Liver (tissue), 9 donors: Measurements from ENCODE around the gene MGAT5. TPM values are rescaled to one million over a fixed set of nuclear protein-coding genes. Genes with fewer than 3 reads are reported as not detected.

Experiments used
- DNase-seq: peaks from one replicate; pipeline ENCODE4 v3.0.0-alpha.2; 2017; ENCODE audit warnings: low spot score
- H3K27ac ChIP-seq, 2 donors: one replicate each; pipeline ENCODE4 v1.7.0; 2013; ENCODE audit warnings: inconsistent platforms in 2 of 2, low read length in 2 of 2, control low read depth in 1 of 2, low read depth in 1 of 2, mild to moderate bottlenecking in 1 of 2
- H3K27me3 ChIP-seq, 4 donors: one replicate each; pipeline versions ENCODE4 v1.6.1 to v1.7.0; 2013; ENCODE audit warnings: low read length in 3 of 4, inconsistent platforms in 1 of 4, mild to moderate bottlenecking in 1 of 4, moderate library complexity in 1 of 4; ENCODE audit not compliant: control insufficient read depth in 4 of 4, insufficient read depth in 4 of 4
- H3K36me3 ChIP-seq, 4 donors: one replicate each; pipeline versions ENCODE4 v1.6.1 to v1.7.0; 2013; ENCODE audit warnings: low read length in 3 of 4, mild to moderate bottlenecking in 3 of 4, low read depth in 1 of 4, moderate library complexity in 1 of 4; ENCODE audit not compliant: control insufficient read depth in 4 of 4, insufficient read depth in 3 of 4
- H3K4me1 ChIP-seq, 4 donors: one replicate each; pipeline versions ENCODE4 v1.6.1 to v1.7.0; 2013; ENCODE audit warnings: low read length in 3 of 4, mild to moderate bottlenecking in 3 of 4, moderate library complexity in 1 of 4; ENCODE audit not compliant: control insufficient read depth in 4 of 4, insufficient read depth in 4 of 4
- H3K4me3 ChIP-seq, 3 donors: one replicate each; pipeline versions ENCODE4 v1.6.1 to v1.7.0; 2013; ENCODE audit warnings: low read length in 3 of 3, control low read depth in 1 of 3, low read depth in 1 of 3, mild to moderate bottlenecking in 1 of 3
- H3K9ac ChIP-seq, 2 donors: one replicate each; pipeline ENCODE4 v1.7.0; 2013; ENCODE audit warnings: low read length in 2 of 2, mild to moderate bottlenecking in 2 of 2, moderate library complexity in 2 of 2, control low read depth in 1 of 2, low read depth in 1 of 2
- H3K9me3 ChIP-seq, 4 donors: one replicate each; pipeline versions ENCODE4 v1.6.1 to v1.7.0; 2013; ENCODE audit warnings: low read length in 3 of 4; ENCODE audit not compliant: control insufficient read depth in 4 of 4
- ATF3 ChIP-seq: IDR thresholded peaks from 2 replicates; pipeline ENCODE4 v1.6.1; 2016; ENCODE audit warnings: antibody characterized with exemption
- CTCF ChIP-seq: fragments of 150-350 bp; IDR thresholded peaks from 2 replicates; pipeline ENCODE4 v1.5.1; 2017; ENCODE audit warnings: improper control_type of control experiment, low read depth, low read length; ENCODE audit not compliant: missing input control
- EGR1 ChIP-seq, 2 donors: IDR thresholded peaks; 2 replicates each; pipeline ENCODE4 v1.6.1; 2016 to 2018; ENCODE audit warnings: antibody characterized with exemption in 2 of 2, low read depth in 2 of 2
- FOXA1 ChIP-seq: IDR thresholded peaks from 2 replicates; pipeline ENCODE4 v1.6.1; 2016; ENCODE audit warnings: antibody characterized with exemption
- FOXA2 ChIP-seq: IDR thresholded peaks from 2 replicates; pipeline ENCODE4 v1.6.1; 2016; ENCODE audit warnings: antibody characterized with exemption
- GABPA ChIP-seq, 2 donors: IDR thresholded peaks in 1 of 2; conservative IDR thresholded peaks in 1 of 2; 2 replicates each; pipeline ENCODE4 v1.6.1; 2016; ENCODE audit warnings: antibody characterized with exemption in 2 of 2, mild to moderate bottlenecking in 1 of 2, moderate library complexity in 1 of 2
- HNF4A ChIP-seq, 2 donors: conservative IDR thresholded peaks; 2 replicates each; pipeline ENCODE4 v1.6.1; 2016; ENCODE audit warnings: antibody characterized with exemption in 2 of 2, mild to moderate bottlenecking in 2 of 2
- HNF4G ChIP-seq: IDR thresholded peaks from 2 replicates; pipeline ENCODE4 v1.6.1; 2016; ENCODE audit warnings: antibody characterized with exemption
- JUND ChIP-seq, 2 donors: IDR thresholded peaks; 2 replicates each; pipeline ENCODE4 v1.6.1; 2016; ENCODE audit warnings: antibody characterized with exemption in 2 of 2
- MAX ChIP-seq: IDR thresholded peaks from 2 replicates; pipeline ENCODE4 v1.6.1; 2016; ENCODE audit warnings: antibody characterized with exemption
- NR2F2 ChIP-seq: IDR thresholded peaks from 2 replicates; pipeline ENCODE4 v1.6.1; 2016; ENCODE audit warnings: antibody characterized with exemption
- RAD21 ChIP-seq, 2 donors: IDR thresholded peaks; 2 replicates each; pipeline ENCODE4 v1.6.1; 2016; ENCODE audit warnings: antibody characterized with exemption in 2 of 2, mild to moderate bottlenecking in 2 of 2
- REST ChIP-seq: IDR thresholded peaks from 2 replicates; pipeline ENCODE4 v1.6.1; 2016; ENCODE audit warnings: antibody characterized with exemption, mild to moderate bottlenecking
- RXRA ChIP-seq, 2 donors: IDR thresholded peaks; 2 replicates each; pipeline ENCODE4 v1.6.1; 2017 to 2018; ENCODE audit warnings: antibody characterized with exemption in 2 of 2, mild to moderate bottlenecking in 1 of 2
- SP1 ChIP-seq: IDR thresholded peaks from 2 replicates; pipeline ENCODE4 v1.6.1; 2018; ENCODE audit warnings: antibody characterized with exemption, mild to moderate bottlenecking
- TAF1 ChIP-seq: conservative IDR thresholded peaks from 2 replicates; pipeline ENCODE4 v1.6.1; 2016; ENCODE audit warnings: antibody characterized with exemption, mild to moderate bottlenecking
- YY1 ChIP-seq: IDR thresholded peaks from 2 replicates; pipeline ENCODE4 v1.6.1; 2016; ENCODE audit warnings: antibody characterized with exemption, mild to moderate bottlenecking
- ZBTB33 ChIP-seq: IDR thresholded peaks from 2 replicates; pipeline ENCODE4 v1.6.1; 2016; ENCODE audit warnings: antibody characterized with exemption
- WGBS: extraction: QIAGEN DNeasy Blood & Tissue Kit; methylation state at CpG from one replicate; pipeline ENCODE4 v1.1.7; 2013; 5-methylcytosine and 5-hydroxymethylcytosine counted together
- polyA plus RNA-seq, 2 donors: library from polyadenylated mRNA; stranded (reverse) in 1 of 2; unstranded in 1 of 2; fragments of 200-250 nt in 1 of 2; fragments of >200 nt in 1 of 2; fragmentation: Nextera tagmentation in 1 of 2; extraction: Ambion mirVana in 1 of 2; gene quantifications; one replicate each; pipeline versions ENCODE4 v1.2.1 to v1.2.3, GENCODE V29; 2013 to 2015
- total RNA-seq, 2 donors: library from RNA; depleted of rRNA; stranded (reverse); fragments of >200 nt; gene quantifications; one replicate each; pipeline ENCODE4 v1.2.3, GENCODE V29; 2014
- donor health status: healthy.
- donor health status: healthy.
- donor health status: healthy.
- donor health status: healthy.
- donor health status: healthy.

The MGAT5 gene
- total and polyA plus RNA-seq, 4 donors: 1.8 to 12.7 (median 5.6) TPM

- H3K4me3 ChIP-seq: no peak overlapping the region
- H3K27me3 ChIP-seq: no peaks in the 10 kb centered on the region
- H3K36me3 ChIP-seq: no peaks in the 10 kb centered on the region
- H3K9me3 ChIP-seq: no peaks in the 10 kb centered on the region
- H3K4me1 ChIP-seq: peaks cover 2 to 14% (median 11%) of the 10 kb centered on the region in 4 donors
- 39% methylated on average over 6 of the region's 6 CpGs for WGBS
- H3K27ac ChIP-seq: peak overlapping the region in 1 of 2 donors; percentile 36
- H3K9ac ChIP-seq: no peak overlapping the region
- no peak for DNase-seq
- peak; percentile 12 to 60 for TF ChIP-seq RXRA (IDR thresholded peaks at IDR 0.05)
- TF ChIP-seq HNF4A (conservative IDR thresholded peaks at IDR 0.05): peak; percentile 68 to 78
- TF ChIP-seq FOXA2: peak; percentile 42
- TF ChIP-seq MAX: peak; percentile 58
- no peak for TF ChIP-seq EGR1 (IDR thresholded peaks at IDR 0.05; ENCODE audit: low read depth in 2 of 2)
- TF ChIP-seq SP1: peak; percentile 41
- peak; percentile 42 for TF ChIP-seq YY1
- no peak for TF ChIP-seq RAD21 (IDR thresholded peaks at IDR 0.05)
Observed at GRCh38 chr2:134396493-134396892, 142.6 kb downstream of the MGAT5 start.

GRCh38 chr2:134397146-134397896 lies 143.4 kb downstream of the MGAT5 start:
- TF ChIP-seq MAX: no peak
- Histone ChIP-seq H3K27ac (no peak overlapping the region), H3K27me3 (no peaks in the 10 kb centered on the region), H3K4me1 (peaks cover 4 to 21% (median 19%) of the 10 kb centered on the region in 4 donors), H3K9me3 (no peaks in the 10 kb centered on the region), H3K4me3 (no peak overlapping the region), H3K36me3 (no peaks in the 10 kb centered on the region), H3K9ac (no peak overlapping the region)
- no peak for DNase-seq
- WGBS: 94% methylated on average over 7 of the region's 7 CpGs

GRCh38 chr2:134398300-134398699 lies 144.4 kb downstream of the MGAT5 start:
- Histone ChIP-seq H3K27ac (no peak overlapping the region), H3K4me1 (peaks cover 8 to 28% (median 26%) of the 10 kb centered on the region in 4 donors), H3K27me3 (no peaks in the 10 kb centered on the region), H3K9me3 (no peaks in the 10 kb centered on the region), H3K4me3 (no peak overlapping the region), H3K36me3 (no peaks in the 10 kb centered on the region), H3K9ac (no peak overlapping the region)
- DNase-seq: no peak
- TF ChIP-seq SP1 (no peak), GABPA (IDR thresholded peaks at IDR 0.05 in 1 of 2, conservative IDR thresholded peaks at IDR 0.05 in 1 of 2) (no peak), EGR1 (IDR thresholded peaks at IDR 0.05; ENCODE audit: low read depth in 2 of 2) (no peak), ATF3 (no peak), HNF4G (no peak), RAD21 (IDR thresholded peaks at IDR 0.05) (no peak), TAF1 (no peak), YY1 (no peak), REST (no peak), FOXA1 (no peak), ZBTB33 (no peak), RXRA (IDR thresholded peaks at IDR 0.05) (no peak), FOXA2 (no peak), JUND (IDR thresholded peaks at IDR 0.05) (no peak), NR2F2 (no peak), MAX (no peak), CTCF (no peak), HNF4A (conservative IDR thresholded peaks at IDR 0.05) (no peak)
- 91% methylated on average over 6 of the region's 6 CpGs for WGBS
